Medulla oblongata (tissue), 1 donor: ENCODE data around the gene RELN.
"Not testable (repeated sequence)": the region's sequence is repeated elsewhere in the genome, so short reads cannot be mapped to it uniquely, and the experiment has no call there.

ENCODE experiments used
- DNase-seq: peaks from one replicate; pipeline ENCODE4 v3.0.0-alpha.2; 2015; ENCODE audit errors: extremely low spot score

RELN gene

GRCh38 chr7:103851357-103851756 is 138.1 kb downstream of the RELN start:
- no peak for DNase-seq

- DNase-seq: no peak
Measured at GRCh38 chr7:103843689-103844480, 145.6 kb downstream of the RELN start.

- no peak for DNase-seq
Measured at GRCh38 chr7:103833401-103833800, 156.1 kb downstream of the RELN start.

GRCh38 chr7:103832438-103832837 is 157.0 kb downstream of the RELN start:
- DNase-seq: no peak

- DNase-seq: no peak
Measured at GRCh38 chr7:103824251-103824650, 165.2 kb downstream of the RELN start.

- no peak for DNase-seq
Measured at GRCh38 chr7:103823084-103823483, 166.4 kb downstream of the RELN start.

- DNase-seq: no peak
Measured at GRCh38 chr7:103821092-103821491, 168.4 kb downstream of the RELN start.

GRCh38 chr7:103815972-103816371 is 173.5 kb downstream of the RELN start:
- not testable (repeated sequence) for DNase-seq

GRCh38 chr7:103813970-103814369 is 175.5 kb downstream of the RELN start:
- DNase-seq: no peak

- DNase-seq: no peak
Measured at GRCh38 chr7:103811997-103812396, 177.5 kb downstream of the RELN start.

- no peak for DNase-seq
Measured at GRCh38 chr7:103811290-103811689, 178.2 kb downstream of the RELN start.

- DNase-seq: no peak
Measured at GRCh38 chr7:103810112-103810744, 179.2 kb downstream of the RELN start.

GRCh38 chr7:103809229-103809994 is 180.0 kb downstream of the RELN start:
- DNase-seq: no peak

- no peak for DNase-seq
Measured at GRCh38 chr7:103805346-103805745, 184.1 kb downstream of the RELN start.

GRCh38 chr7:103803631-103804030 is 185.8 kb downstream of the RELN start:
- no peak for DNase-seq

GRCh38 chr7:103799298-103799697 is 190.2 kb downstream of the RELN start:
- no peak for DNase-seq

GRCh38 chr7:103797647-103798307 is 191.7 kb downstream of the RELN start:
- no peak for DNase-seq

- DNase-seq: no peak
Measured at GRCh38 chr7:103796327-103796962, 193.0 kb downstream of the RELN start.

- no peak for DNase-seq
Measured at GRCh38 chr7:103795787-103796186, 193.7 kb downstream of the RELN start.

GRCh38 chr7:103795107-103795506 is 194.4 kb downstream of the RELN start:
- DNase-seq: no peak

- DNase-seq: no peak
Measured at GRCh38 chr7:103794424-103794823, 195.0 kb downstream of the RELN start.

GRCh38 chr7:103793614-103794013 is 195.8 kb downstream of the RELN start:
- DNase-seq: no peak
